NB4 (cell line): Measurements from ENCODE around the gene RINL.

Experiments
- CTCF ChIP-seq: IDR thresholded peaks from one replicate; pipeline ENCODE4 v1.5.1; 2012; ENCODE audit warnings: low read depth, low read length
- POLR2A ChIP-seq: IDR thresholded peaks from 2 replicates; pipeline ENCODE4 v1.6.1; 2011; ENCODE audit warnings: mild to moderate bottlenecking; ENCODE audit not compliant: insufficient read length; ENCODE audit errors: extremely low read depth

- TF ChIP-seq CTCF (no peak), POLR2A (no peak)
These were observed 32.4 kb upstream of the RINL start for GRCh38 chr19:38910488-38910887.
